HG03066 (cell line): ENCODE data around the gene CNTN2.

Experiments
- ATAC-seq: cut with Tn5 transposase; IDR thresholded peaks from one replicate; pipeline ENCODE4 v1.9.1; 2021; ENCODE audit warnings: low read depth; ENCODE audit not compliant: unreplicated experiment

CNTN2 gene

GRCh38 chr1:205118752-205119151, 75.7 kb downstream of the CNTN2 start:
- no peak for ATAC-seq

DNA sequence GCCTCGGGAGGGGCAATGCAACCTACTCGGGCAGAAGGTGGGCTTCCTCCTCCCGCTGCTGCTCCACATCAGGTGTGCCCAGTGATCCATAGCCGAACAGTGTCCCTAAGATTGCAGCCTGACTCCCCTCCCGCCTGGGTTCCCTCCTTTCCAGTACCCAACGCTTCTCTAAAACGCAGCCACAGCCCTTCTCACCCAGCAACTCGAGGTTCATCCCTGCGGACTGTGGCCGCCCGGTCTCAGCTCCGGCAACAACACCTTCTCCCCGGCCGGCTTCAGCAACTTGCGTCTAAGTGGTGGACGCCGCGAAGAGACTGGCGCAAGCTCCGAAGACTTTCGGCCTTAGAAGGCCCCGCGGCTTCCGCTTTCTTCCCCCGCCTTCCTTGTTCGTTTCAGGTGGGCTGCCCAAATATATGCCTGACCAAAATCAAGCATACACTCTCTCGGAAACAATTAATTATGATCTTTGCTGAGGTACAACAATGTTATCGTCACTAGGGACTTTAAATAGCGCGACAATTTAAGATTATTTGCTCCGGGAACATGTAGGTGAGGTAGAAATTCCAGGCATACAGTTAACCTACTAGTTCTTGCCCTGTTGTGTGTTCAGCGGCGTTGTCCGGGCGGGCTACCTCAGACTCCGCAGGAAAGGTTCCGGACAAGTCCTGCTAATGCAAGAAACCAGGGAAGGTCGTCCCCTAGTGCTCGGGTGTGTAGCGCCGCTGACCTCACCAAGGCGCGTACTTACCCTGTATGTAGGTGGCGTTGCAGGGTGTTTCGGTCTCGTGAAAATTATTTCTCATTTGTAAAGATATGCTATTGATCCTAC, 78.9 kb downstream of the CNTN2 start, which contains the start of gene RBBP5:
Gene RBBP5 (minus strand): TSS at position 319 of the 829 bp plus-strand sequence. CDS start 105 bp downstream, at position 214.
- ATAC-seq = peak; percentile 94

DNA sequence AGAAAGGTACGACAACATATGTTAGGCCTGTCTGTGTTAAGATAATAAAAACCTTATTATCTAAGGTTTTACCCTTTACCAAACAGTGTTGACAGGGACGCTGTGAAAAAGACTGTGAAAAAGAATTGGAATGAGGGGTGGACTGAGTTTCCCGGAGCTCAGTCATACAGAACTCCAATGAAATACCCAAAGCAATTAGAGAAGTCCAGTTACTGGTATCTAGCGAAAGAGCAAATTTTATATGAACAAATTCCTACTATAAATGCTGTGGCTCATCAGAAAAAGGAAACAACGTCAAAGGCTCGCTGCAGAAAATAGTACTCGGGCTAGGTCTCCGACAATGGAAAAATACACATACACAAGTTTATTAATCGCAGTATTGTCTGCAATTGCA, 79.5 kb downstream of the CNTN2 start:
- ATAC-seq = peak; percentile 5

- no peak for ATAC-seq
These were observed 81.7 kb downstream of the CNTN2 start for GRCh38 chr1:205124726-205125125.

- no peak for ATAC-seq
These were observed 84.6 kb downstream of the CNTN2 start for GRCh38 chr1:205127646-205128045.
